Adrenal gland (tissue), 12 donors: ENCODE results near the gene ADARB2. TPM values are rescaled to one million over a fixed set of nuclear protein-coding genes. Genes with fewer than 3 reads are reported as not detected.

ENCODE experiments used
- DNase-seq, 7 donors: peaks; one replicate each; pipeline ENCODE4 v3.0.0-alpha.2; 2019 to 2020
- H3K27ac ChIP-seq, 5 donors: fragments of 200-600 bp; sonication (generic) in 4 of 5; 1 replicate in 3 of 5; 2 replicates in 2 of 5; pipeline versions ENCODE4 v1.5.1 to v1.8.0; 2016 to 2020; ENCODE audit warnings: mild to moderate bottlenecking in 1 of 5
- H3K27me3 ChIP-seq: fragments of 200-600 bp; 2 replicates; pipeline ENCODE4 v1.8.0; 2021
- H3K36me3 ChIP-seq, 2 donors: fragments of 200-600 bp; replicated peaks in 1 of 2; 1 replicate in 1 of 2; 2 replicates in 1 of 2; pipeline versions ENCODE4 v1.5.1 to v1.8.0; 2018 to 2022
- H3K4me1 ChIP-seq, 2 donors: fragments of 200-600 bp; replicated peaks in 1 of 2; 1 replicate in 1 of 2; 2 replicates in 1 of 2; pipeline versions ENCODE4 v1.5.1 to v1.8.0; 2018 to 2021
- H3K4me3 ChIP-seq, 4 donors: fragments of 200-600 bp; sonication (generic) in 3 of 4; one replicate each; pipeline ENCODE4 v1.5.1; 2016 to 2018
- H3K9me3 ChIP-seq, 3 donors: fragments of 200-600 bp; sonication (generic) in 1 of 3; replicated peaks in 1 of 3; 1 replicate in 2 of 3; 2 replicates in 1 of 3; pipeline versions ENCODE4 v1.5.1 to v1.8.0; 2016 to 2021
- POLR2A ChIP-seq, 2 donors: fragments of 450-650 bp; IDR thresholded peaks; one replicate each; pipeline ENCODE4 v1.6.1; 2017; ENCODE audit warnings: antibody characterized with exemption in 2 of 2, mild to moderate bottlenecking in 2 of 2, moderate library complexity in 1 of 2
- WGBS, 4 donors: extraction: QIAGEN DNeasy Blood & Tissue Kit in 2 of 4; methylation state at CpG; one replicate each; pipeline versions ENCODE4 v1.1.5 to v1.1.7; 2013 to 2017; 5-methylcytosine and 5-hydroxymethylcytosine counted together
- intact Hi-C, 2 donors: fragments of 100-400 bp; cut with DNase I; formaldehyde crosslinking; loops; one replicate each; pipeline versions ENCODE4 v1.14.1 to v1.15.0; 2022 to 2023
- polyA plus RNA-seq, 3 donors: library from polyadenylated mRNA; stranded (reverse); fragments of 200-250 nt in 2 of 3; fragments of 350-450 nt in 1 of 3; fragmentation: Illumina TruSeq in 1 of 3; extraction: RNeasy Lipid Tissue Mini Kit (QIAGEN cat#74804) in 1 of 3; gene quantifications; one replicate each; pipeline ENCODE4 v1.2.3, GENCODE V29; 2013 to 2014
- total RNA-seq, 9 donors: library from RNA; depleted of rRNA in 4 of 9; stranded (reverse); fragments of >200 nt in 4 of 9; fragments of 120-200 nt in 1 of 9; fragmentation: NEBNext Ultra II Directional in 1 of 9; extraction: Animal tissue kit (Norgen Biotek cat#: 25700) in 1 of 9; gene quantifications; one replicate each; pipeline versions ENCODE4 v1.1.0 to v1.2.4, GENCODE V29; 2013 to 2023
- TF ChIP-seq, protein P1 (sequence below), 6 experiments: fragments of 450-650 bp in 4 of 6; fragments of 200-600 bp in 2 of 6; sonication (generic) in 1 of 6; IDR thresholded peaks; 1 replicate in 5 of 6; 2 replicates in 1 of 6; pipeline versions ENCODE4 v1.5.1 to v1.8.0; 2016 to 2021; ENCODE audit warnings: antibody characterized with exemption in 6 of 6, mild to moderate bottlenecking in 2 of 6, moderate library complexity in 1 of 6
- donor health status: healthy with polysubstance abuse.
- donor health status: Bipolar disorder and iron deficiency.
- donor health status: DM: yes; HTN: yes; CAD: no.
- donor health status: DM: no; HTN: no; CAD: no.
- donor health status: DM: no; HTN: no; CAD: no.
- donor health status: DM: yes; HTN: yes; CAD: no.

The ADARB2 gene
- total and polyA plus RNA-seq, 12 donors = 0.14 to 3.1 (median 0.91) TPM

DNA sequence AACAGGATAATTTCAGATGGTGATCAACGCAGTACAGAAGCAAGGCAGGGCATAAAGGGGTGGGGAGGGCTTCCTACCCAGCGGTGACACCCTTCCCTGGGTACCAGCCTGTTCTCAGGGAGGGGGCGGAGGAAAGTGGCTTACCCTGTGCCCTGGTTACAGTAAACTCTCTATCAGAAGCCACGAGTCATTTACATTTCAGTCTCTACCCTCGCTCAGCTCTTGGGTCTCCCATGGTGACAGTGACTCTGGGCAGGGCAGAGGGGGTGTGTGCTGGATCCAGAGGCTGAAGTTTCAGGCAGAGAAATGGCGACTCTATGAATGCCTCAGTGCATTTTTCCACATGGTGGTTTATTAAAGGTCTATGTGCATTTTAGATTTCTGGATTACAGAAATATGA is 107.0 kb downstream of the ADARB2 start:
- TF ChIP-seq, protein P1, sequence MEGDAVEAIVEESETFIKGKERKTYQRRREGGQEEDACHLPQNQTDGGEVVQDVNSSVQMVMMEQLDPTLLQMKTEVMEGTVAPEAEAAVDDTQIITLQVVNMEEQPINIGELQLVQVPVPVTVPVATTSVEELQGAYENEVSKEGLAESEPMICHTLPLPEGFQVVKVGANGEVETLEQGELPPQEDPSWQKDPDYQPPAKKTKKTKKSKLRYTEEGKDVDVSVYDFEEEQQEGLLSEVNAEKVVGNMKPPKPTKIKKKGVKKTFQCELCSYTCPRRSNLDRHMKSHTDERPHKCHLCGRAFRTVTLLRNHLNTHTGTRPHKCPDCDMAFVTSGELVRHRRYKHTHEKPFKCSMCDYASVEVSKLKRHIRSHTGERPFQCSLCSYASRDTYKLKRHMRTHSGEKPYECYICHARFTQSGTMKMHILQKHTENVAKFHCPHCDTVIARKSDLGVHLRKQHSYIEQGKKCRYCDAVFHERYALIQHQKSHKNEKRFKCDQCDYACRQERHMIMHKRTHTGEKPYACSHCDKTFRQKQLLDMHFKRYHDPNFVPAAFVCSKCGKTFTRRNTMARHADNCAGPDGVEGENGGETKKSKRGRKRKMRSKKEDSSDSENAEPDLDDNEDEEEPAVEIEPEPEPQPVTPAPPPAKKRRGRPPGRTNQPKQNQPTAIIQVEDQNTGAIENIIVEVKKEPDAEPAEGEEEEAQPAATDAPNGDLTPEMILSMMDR (IDR thresholded peaks at IDR 0.05) = no peak
- no peak for TF ChIP-seq POLR2A (IDR thresholded peaks at IDR 0.05)
- WGBS, 4 donors = 69 to 72% (median 70%) methylated on average over 2 to 6 of the region's 6 CpGs

DNA sequence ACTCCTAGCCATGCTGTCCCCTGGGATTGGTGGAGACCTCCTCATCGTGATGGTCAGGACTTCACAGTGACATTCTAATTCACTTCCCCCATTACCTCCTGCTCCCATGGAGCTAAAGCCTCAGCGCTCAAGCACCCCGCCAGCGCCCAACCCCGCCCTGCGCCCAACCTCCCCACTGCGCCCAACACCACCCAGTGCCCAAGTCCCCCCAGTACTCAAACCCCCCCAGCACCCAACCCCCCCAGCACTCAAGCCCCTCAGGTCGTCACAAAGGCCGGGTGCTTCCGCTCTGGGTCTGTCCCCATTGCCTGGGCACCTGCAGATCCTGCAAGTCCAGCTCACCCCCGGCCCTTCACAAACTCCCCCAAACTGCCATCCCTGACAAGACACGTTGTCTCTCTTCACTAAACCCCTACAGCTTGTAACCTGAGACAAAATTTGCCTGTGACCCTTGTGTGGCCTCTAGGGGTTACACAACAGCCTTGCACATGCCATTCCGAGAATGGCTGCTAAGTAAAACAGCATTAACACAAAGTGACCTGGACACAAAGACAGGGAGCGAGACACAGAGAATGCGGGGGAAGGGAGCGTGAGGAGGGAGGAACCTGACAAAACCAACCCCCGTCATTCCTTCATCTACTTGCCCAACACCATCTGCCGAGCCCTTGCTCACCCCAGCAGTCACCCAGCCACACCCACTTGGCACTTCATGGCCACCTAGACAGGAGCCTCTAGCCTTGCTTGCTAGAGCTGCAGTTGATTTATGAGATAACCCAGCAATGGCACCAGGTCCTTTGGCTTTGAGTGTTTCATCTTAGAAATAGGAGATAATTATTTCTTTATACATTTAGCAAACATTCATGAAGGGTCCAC is 107.8 kb downstream of the ADARB2 start:
- H3K4me3 ChIP-seq = no peak overlapping the region
- H3K27ac ChIP-seq = no peak overlapping the region
- TF ChIP-seq, protein P1 (IDR thresholded peaks at IDR 0.05) = no peak
- intact Hi-C loops = no loop called here
- no peaks in the 10 kb centered on the region for H3K27me3 ChIP-seq
- no peaks in the 10 kb centered on the region for H3K4me1 ChIP-seq
- no peak for DNase-seq
- H3K9me3 ChIP-seq = no peaks in the 10 kb centered on the region
- WGBS, 4 donors = 60 to 64% (median 61%) methylated on average over 17 to 18 of the region's 18 CpGs
- no peaks in the 10 kb centered on the region for H3K36me3 ChIP-seq

More for the DNA sequence above, 107.0 kb downstream of the ADARB2 start:
- Histone ChIP-seq H3K27me3 (no peaks in the 10 kb centered on the region), H3K4me1 (no peaks in the 10 kb centered on the region), H3K27ac (no peak overlapping the region), H3K36me3 (no peaks in the 10 kb centered on the region), H3K9me3 (no peaks in the 10 kb centered on the region), H3K4me3 (no peak overlapping the region)
- no peak for DNase-seq
- intact Hi-C loops = no loop called here

DNA sequence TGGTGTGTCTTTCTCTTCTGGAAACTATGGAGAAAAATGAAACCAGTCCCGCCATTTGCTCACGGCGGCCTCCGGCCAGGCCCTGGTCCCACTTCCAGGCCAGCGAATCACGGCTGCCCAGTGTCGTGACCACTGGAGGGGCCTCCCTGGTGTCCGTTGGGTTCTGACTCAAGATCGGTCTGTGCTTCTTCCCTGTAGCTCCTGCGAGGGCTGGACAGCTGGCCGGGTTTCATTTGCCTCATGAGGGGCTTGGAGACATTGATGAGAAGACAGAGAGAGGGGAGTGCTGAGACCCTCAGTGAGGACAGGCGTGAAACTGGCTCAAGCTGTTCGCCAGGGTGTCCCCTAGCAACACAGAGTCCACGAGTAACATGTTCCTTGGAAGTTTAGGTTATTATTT is 108.6 kb downstream of the ADARB2 start:
- DNase-seq = no peak
- Histone ChIP-seq H3K27ac (no peak overlapping the region), H3K27me3 (no peaks in the 10 kb centered on the region), H3K4me3 (no peak overlapping the region), H3K4me1 (no peaks in the 10 kb centered on the region), H3K36me3 (no peaks in the 10 kb centered on the region), H3K9me3 (no peaks in the 10 kb centered on the region)
- TF ChIP-seq, protein P1 (IDR thresholded peaks at IDR 0.05) = no peak
- no peak for TF ChIP-seq POLR2A (IDR thresholded peaks at IDR 0.05)
- intact Hi-C loops = no loop called here
- WGBS, 4 donors = 74 to 82% (median 78%) methylated on average over 10 to 14 of the region's 14 CpGs

DNA sequence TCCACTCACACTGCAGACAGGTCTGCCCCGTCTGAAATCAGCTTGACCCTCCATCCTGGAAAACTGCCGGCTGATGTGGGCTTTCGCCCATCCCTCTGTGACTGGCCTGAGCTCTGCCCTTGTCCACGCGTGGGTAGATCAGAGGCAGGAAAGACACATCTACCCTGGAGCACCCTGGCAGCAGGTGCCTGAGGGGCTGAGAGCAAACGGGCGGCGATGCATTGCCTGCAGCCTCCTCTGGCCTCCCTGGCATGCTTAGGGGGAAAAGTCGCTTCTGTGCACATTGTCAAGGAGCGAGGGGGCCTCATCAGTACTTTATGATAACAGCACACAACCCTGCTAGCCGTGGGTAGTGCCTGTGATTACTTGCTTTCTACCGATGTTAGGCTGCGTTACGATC is 109.4 kb downstream of the ADARB2 start:
- no peak for DNase-seq
- Histone ChIP-seq H3K9me3 (no peaks in the 10 kb centered on the region), H3K4me1 (no peaks in the 10 kb centered on the region), H3K36me3 (no peaks in the 10 kb centered on the region), H3K27ac (no peak overlapping the region), H3K4me3 (no peak overlapping the region), H3K27me3 (no peaks in the 10 kb centered on the region)
- intact Hi-C loops = no loop called here
- 64 to 78% (median 72%) methylated on average over 13 to 14 of the region's 14 CpGs for WGBS, 4 donors
- TF ChIP-seq POLR2A (IDR thresholded peaks at IDR 0.05) = no peak
- TF ChIP-seq, protein P1 (IDR thresholded peaks at IDR 0.05) = no peak
